Metanephros (tissue), 2 donors: Measurements from ENCODE around the gene TAS2R9. TPM values are rescaled to one million over a fixed set of nuclear protein-coding genes. Genes with fewer than 3 reads are reported as not detected.

Experiments used
- small RNA-seq: library from RNA; depleted of rRNA; stranded (forward); fragments of <200 nt; gene quantifications from one replicate; pipeline ENCODE3, GENCODE V24; 2014; ENCODE audit warnings: low replicate concordance
- total RNA-seq: library from RNA; depleted of rRNA; stranded (reverse); fragments of >200 nt; gene quantifications from one replicate; pipeline ENCODE4 v1.2.3, GENCODE V29; 2014

The TAS2R9 gene, protein sequence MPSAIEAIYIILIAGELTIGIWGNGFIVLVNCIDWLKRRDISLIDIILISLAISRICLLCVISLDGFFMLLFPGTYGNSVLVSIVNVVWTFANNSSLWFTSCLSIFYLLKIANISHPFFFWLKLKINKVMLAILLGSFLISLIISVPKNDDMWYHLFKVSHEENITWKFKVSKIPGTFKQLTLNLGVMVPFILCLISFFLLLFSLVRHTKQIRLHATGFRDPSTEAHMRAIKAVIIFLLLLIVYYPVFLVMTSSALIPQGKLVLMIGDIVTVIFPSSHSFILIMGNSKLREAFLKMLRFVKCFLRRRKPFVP
- total RNA-seq: not detected

DNA sequence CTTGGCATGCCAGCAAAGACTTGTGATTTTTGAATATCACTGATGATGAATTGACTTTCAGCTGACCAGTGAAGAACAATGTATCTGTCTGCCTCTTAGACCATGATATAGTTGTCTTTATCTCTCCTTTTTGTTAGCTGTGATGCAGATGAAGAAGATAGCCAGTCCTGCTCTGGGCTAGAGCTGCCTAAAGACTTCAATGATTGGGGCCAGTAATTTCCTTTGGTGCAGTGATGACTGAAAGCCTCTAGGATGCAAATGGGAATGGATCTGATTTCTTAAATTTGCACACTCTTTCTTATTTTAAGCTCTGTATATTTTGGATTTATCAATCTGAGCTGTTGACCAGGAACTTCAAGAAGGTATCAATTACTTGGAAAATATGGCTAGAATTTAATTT is at the start of gene TAS2R9:
TSS of gene TAS2R9 (minus strand) at position 101 of the 400 bp plus-strand sequence. CDS start at position 8, 93 bp downstream.

DNA sequence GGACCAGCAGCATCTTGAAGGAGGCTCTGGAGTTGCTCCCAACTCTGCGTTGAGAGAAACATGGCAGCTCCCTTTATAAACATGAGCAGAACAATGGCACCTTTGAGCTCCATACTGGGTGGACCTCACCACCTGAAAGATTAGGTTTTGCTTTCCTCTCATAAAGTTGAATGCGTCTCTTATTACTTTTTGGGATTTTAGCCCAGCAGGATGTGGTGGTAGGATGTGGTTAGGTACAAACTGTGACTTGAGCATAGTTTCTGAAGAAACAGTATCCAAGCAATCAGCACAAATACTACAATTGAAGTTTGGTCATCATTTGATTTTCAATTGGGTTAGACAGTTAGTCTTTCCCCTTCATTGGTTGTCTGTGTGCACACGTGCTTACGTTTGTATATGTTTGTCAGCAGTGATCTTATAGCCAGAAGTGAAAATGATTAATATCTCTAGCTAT is 39.5 kb upstream of the TAS2R9 start, which contains the start of gene PRR4:
TSS of gene PRR4 (minus strand) at position 51 of the 454 bp plus-strand sequence. CDS start at position 13, 38 bp downstream.

DNA sequence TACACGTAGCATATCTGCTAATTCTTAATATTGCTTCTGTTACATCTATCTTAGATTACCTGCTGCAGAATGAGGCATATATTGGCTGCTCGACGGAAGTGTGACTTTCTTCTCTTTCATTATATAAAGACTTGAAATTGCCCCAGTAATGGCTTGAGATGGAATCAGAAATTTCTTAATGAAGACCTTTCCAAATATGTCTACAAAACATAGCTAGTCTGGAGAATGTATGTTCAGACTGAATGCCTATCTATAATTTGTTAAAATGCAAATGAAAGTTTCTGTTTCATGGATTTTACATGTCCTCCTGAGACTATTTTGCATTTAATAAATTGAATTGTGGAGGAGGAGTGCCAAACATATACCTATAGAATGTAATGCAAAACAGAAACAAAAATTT is 16.3 kb upstream of the TAS2R9 start, which contains the start of gene TAS2R10:
TSS of gene TAS2R10 (minus strand) at position 101 of the 400 bp plus-strand sequence. CDS start at position 12, 89 bp downstream.

DNA sequence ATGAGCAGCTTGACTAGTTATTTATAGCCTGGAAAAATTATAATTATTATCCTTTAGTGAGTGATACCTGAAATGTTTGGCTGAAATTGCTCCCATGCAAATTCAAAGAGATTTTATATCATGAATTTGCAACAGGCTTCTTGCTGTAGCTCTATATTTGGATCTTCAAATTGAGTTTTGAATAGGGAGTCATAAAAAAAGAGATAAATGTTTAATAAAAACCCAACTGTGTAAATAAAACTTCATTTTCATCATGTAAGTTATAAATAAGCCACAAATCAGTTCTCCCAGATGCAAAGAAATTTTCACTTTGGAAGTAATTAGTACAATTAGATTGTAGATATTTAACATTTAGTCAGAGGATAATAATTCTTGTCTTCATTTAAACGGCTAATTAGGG is 2.8 kb downstream of the TAS2R9 start, which contains the start of gene TAS2R8:
TSS of gene TAS2R8 (minus strand) at position 101 of the 400 bp plus-strand sequence. CDS start 306 bp downstream, outside the sequence.

DNA sequence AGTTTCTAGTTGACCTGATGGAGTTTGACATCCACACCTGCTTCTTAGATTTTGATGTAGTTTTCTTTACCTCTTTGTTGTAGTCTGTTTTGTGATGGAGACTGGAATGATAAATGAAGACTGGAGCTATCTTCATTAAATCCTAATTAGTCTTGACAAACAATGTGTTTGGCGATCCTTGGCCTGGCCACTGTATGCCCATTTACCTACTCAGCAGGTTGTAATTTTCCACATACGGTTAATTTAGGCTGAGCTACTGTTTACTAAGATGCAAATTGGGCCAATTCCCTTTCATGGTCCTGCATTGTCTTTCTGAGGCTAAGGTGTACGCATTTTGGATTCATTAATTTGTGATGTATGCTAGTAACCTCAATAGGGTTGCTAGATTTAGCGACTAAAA is 7.4 kb downstream of the TAS2R9 start, which contains the start of gene TAS2R7:
TSS of gene TAS2R7 (minus strand) at position 41 of the 400 bp plus-strand sequence. CDS start 57 bp downstream, outside the sequence.

Small RNAs within 50 kb of the gene (small RNA-seq; reads per million reads assigned to genes)
- not detected for gene PRR4

Other genes with a start within 250 kb of the TAS2R9 start
- gene MAGOHB, start 196.6 kb downstream of the TAS2R9 start, total RNA-seq: 22.4 TPM
- 1.1 TPM for gene STYK1, start 136.1 kb downstream of the TAS2R9 start, total RNA-seq
- gene YBX3, start 86.8 kb downstream of the TAS2R9 start, total RNA-seq: 256 TPM
- gene TAS2R7, start 7.5 kb downstream of the TAS2R9 start, total RNA-seq: not detected
- 0.18 TPM for gene TAS2R8, start 2.9 kb downstream of the TAS2R9 start, total RNA-seq
- 1.6 TPM for gene TAS2R10, start 16.2 kb upstream of the TAS2R9 start, total RNA-seq
- 7.2 TPM for gene PRR4, start 39.3 kb upstream of the TAS2R9 start, total RNA-seq
- 67.3 TPM for gene PRH1, start 74.1 kb upstream of the TAS2R9 start, total RNA-seq
- gene TAS2R13, start 99.4 kb upstream of the TAS2R9 start, total RNA-seq: 5.3 TPM
- gene PRH2, start 119.1 kb upstream of the TAS2R9 start, total RNA-seq: 0.70 TPM
- 8.2 TPM for gene TAS2R14, start 129.1 kb upstream of the TAS2R9 start, total RNA-seq
- 7.0 TPM for gene TAS2R50, start 176.7 kb upstream of the TAS2R9 start, total RNA-seq
- gene TAS2R20, start 188.1 kb upstream of the TAS2R9 start, total RNA-seq: 9.4 TPM
- gene TAS2R19, start 212.5 kb upstream of the TAS2R9 start, total RNA-seq: 14.1 TPM
- 18.9 TPM for gene TAS2R31, start 221.2 kb upstream of the TAS2R9 start, total RNA-seq